ENCODE results near the gene SNAPC3.

DNA sequence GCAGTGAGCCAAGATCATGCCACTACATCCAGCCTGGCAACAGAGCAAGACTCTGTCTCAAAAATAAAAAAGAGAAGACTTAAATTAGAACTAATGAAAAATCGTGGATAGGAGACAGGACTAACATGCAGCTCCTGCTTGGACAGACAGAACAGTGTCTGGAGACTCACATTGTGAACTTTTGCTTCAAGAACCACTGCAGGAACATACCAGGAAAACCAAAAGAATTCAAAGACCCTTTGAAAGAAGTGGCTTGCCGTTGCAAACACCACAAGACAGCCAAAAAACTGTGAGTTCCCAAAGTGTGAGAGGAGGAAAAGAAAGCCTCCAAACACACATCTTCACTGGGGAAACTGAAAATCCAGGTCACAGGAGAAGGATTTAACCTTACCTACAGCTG lies 48.8 kb upstream of the SNAPC3 start:
- TF ChIP-seq POLR2A (IDR thresholded peaks at IDR 0.05), result no peak
- TF ChIP-seq, protein P1, sequence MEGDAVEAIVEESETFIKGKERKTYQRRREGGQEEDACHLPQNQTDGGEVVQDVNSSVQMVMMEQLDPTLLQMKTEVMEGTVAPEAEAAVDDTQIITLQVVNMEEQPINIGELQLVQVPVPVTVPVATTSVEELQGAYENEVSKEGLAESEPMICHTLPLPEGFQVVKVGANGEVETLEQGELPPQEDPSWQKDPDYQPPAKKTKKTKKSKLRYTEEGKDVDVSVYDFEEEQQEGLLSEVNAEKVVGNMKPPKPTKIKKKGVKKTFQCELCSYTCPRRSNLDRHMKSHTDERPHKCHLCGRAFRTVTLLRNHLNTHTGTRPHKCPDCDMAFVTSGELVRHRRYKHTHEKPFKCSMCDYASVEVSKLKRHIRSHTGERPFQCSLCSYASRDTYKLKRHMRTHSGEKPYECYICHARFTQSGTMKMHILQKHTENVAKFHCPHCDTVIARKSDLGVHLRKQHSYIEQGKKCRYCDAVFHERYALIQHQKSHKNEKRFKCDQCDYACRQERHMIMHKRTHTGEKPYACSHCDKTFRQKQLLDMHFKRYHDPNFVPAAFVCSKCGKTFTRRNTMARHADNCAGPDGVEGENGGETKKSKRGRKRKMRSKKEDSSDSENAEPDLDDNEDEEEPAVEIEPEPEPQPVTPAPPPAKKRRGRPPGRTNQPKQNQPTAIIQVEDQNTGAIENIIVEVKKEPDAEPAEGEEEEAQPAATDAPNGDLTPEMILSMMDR (IDR thresholded peaks at IDR 0.05 in 8 of 11, conservative IDR thresholded peaks at IDR 0.05 in 3 of 11), result no peak
